Loucy (cell line): ENCODE data around the gene ZNF396.

Experiments used
- H2AFZ ChIP-seq: fragments of 200-600 bp; sonication (generic); 2 replicates; pipeline ENCODE4 v1.6.0; 2016; ENCODE audit warnings: antibody characterized with exemption, mild to moderate bottlenecking, low read length, moderate library complexity
- H3F3A ChIP-seq: fragments of 200-600 bp; 2 replicates; pipeline ENCODE4 v1.6.0; 2016; ENCODE audit warnings: antibody characterized with exemption, low read depth, mild to moderate bottlenecking
- H3K27me3 ChIP-seq: fragments of 200-600 bp; sonication (generic); 2 replicates; pipeline ENCODE4 v1.6.1; 2014; ENCODE audit warnings: low read length, mild to moderate bottlenecking; ENCODE audit not compliant: insufficient read depth, poor library complexity, severe bottlenecking
- H3K36me3 ChIP-seq: fragments of 200-600 bp; sonication (generic); 2 replicates; pipeline ENCODE4 v1.6.1; 2016; ENCODE audit warnings: low read length; ENCODE audit not compliant: insufficient read depth
- H3K4me1 ChIP-seq: fragments of 200-600 bp; sonication (generic); 2 replicates; pipeline ENCODE4 v1.5.1; 2014; ENCODE audit warnings: low read length, mild to moderate bottlenecking; ENCODE audit not compliant: insufficient read depth, poor library complexity, severe bottlenecking
- H3K4me2 ChIP-seq: fragments of 200-600 bp; sonication (generic); 2 replicates; pipeline ENCODE4 v1.6.0; 2014; ENCODE audit warnings: antibody characterized with exemption, low read length, low read depth, mild to moderate bottlenecking; ENCODE audit not compliant: poor library complexity, severe bottlenecking
- H3K4me3 ChIP-seq: fragments of 200-600 bp; sonication (generic); 2 replicates; pipeline ENCODE4 v1.5.1; 2014; ENCODE audit warnings: low read length, mild to moderate bottlenecking, mixed read lengths; ENCODE audit not compliant: poor library complexity, severe bottlenecking
- H3K79me2 ChIP-seq: fragments of 200-600 bp; sonication (generic); 2 replicates; pipeline ENCODE4 v1.6.1; 2014; ENCODE audit warnings: low read length; ENCODE audit not compliant: insufficient read depth
- H3K9ac ChIP-seq: fragments of 200-600 bp; sonication (generic); 2 replicates; pipeline ENCODE4 v1.6.0; 2014; ENCODE audit warnings: mild to moderate bottlenecking, low read depth, low read length, moderate library complexity; ENCODE audit not compliant: poor library complexity, severe bottlenecking
- H3K9me2 ChIP-seq: fragments of 200-600 bp; sonication (generic); replicated peaks from 2 replicates; pipeline ENCODE4 v1.6.1; 2016; ENCODE audit warnings: low read depth, low read length, mixed read lengths
- H3K9me3 ChIP-seq: fragments of 200-600 bp; sonication (generic); 2 replicates; pipeline ENCODE4 v1.6.1; 2014; ENCODE audit warnings: mild to moderate bottlenecking, antibody characterized with exemption, low read length, low read depth; ENCODE audit not compliant: insufficient read depth
- H4K20me1 ChIP-seq: fragments of 200-600 bp; sonication (generic); 2 replicates; pipeline ENCODE4 v1.6.0; 2014; ENCODE audit warnings: antibody characterized with exemption, low read length, mild to moderate bottlenecking; ENCODE audit not compliant: insufficient read depth, poor library complexity, severe bottlenecking
- EZH2phosphoT487 ChIP-seq: fragments of 200-600 bp; IDR thresholded peaks from 2 replicates; pipeline ENCODE4 v1.6.1; 2018; ENCODE audit warnings: antibody characterized with exemption, mild to moderate bottlenecking, moderate library complexity, borderline replicate concordance
- TF ChIP-seq, protein P1 (sequence below): fragments of 200-600 bp; sonication (generic); conservative IDR thresholded peaks from 2 replicates; pipeline ENCODE4 v1.5.1; 2014; ENCODE audit warnings: mild to moderate bottlenecking, antibody characterized with exemption, low read length

ZNF396 gene

DNA sequence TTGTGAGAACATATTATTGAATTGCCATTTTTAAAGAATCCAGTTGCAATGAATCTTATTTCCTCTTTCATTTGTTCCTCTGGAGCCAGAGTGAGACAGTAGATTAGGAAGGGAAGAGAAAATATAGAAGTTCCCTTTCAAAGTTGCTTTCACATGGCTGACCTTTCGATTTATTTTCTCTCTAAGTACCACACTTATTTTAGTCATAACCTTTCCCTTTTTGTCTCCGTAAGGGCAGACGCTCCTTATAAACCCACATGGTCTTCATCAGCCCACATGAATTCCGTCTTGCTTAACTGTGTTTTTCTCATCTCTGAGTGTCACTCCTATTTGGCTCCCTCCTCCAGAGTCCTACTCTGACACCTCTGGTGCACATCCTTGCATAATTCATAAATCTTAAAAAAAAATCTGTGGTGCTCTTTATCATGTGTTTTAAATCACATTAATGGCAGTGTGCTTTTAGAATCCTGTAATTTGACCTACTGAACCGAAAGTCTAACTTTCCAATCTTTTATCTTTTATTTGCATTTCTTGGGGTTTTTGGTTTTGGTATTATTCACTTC, 38.5 kb upstream of the ZNF396 start:
- no peaks in the 10 kb centered on the region for H3K79me2 ChIP-seq
- H3K9me3 ChIP-seq: no peaks in the 10 kb centered on the region; the same call in 1 of the 2 replicates
- H3F3A ChIP-seq: no peaks in the 10 kb centered on the region
- no peaks in the 10 kb centered on the region for H4K20me1 ChIP-seq
- H3K4me2 ChIP-seq: no peak overlapping the region
- H3K4me3 ChIP-seq: no peak overlapping the region
- TF ChIP-seq EZH2phosphoT487: no peak
- TF ChIP-seq, protein P1, sequence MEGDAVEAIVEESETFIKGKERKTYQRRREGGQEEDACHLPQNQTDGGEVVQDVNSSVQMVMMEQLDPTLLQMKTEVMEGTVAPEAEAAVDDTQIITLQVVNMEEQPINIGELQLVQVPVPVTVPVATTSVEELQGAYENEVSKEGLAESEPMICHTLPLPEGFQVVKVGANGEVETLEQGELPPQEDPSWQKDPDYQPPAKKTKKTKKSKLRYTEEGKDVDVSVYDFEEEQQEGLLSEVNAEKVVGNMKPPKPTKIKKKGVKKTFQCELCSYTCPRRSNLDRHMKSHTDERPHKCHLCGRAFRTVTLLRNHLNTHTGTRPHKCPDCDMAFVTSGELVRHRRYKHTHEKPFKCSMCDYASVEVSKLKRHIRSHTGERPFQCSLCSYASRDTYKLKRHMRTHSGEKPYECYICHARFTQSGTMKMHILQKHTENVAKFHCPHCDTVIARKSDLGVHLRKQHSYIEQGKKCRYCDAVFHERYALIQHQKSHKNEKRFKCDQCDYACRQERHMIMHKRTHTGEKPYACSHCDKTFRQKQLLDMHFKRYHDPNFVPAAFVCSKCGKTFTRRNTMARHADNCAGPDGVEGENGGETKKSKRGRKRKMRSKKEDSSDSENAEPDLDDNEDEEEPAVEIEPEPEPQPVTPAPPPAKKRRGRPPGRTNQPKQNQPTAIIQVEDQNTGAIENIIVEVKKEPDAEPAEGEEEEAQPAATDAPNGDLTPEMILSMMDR: no peak
- no peak overlapping the region for H2AFZ ChIP-seq
- H3K36me3 ChIP-seq: no peaks in the 10 kb centered on the region
- no peaks in the 10 kb centered on the region for H3K9me2 ChIP-seq
- H3K9ac ChIP-seq: no peak overlapping the region
- no peaks in the 10 kb centered on the region for H3K27me3 ChIP-seq
- no peaks in the 10 kb centered on the region for H3K4me1 ChIP-seq

DNA sequence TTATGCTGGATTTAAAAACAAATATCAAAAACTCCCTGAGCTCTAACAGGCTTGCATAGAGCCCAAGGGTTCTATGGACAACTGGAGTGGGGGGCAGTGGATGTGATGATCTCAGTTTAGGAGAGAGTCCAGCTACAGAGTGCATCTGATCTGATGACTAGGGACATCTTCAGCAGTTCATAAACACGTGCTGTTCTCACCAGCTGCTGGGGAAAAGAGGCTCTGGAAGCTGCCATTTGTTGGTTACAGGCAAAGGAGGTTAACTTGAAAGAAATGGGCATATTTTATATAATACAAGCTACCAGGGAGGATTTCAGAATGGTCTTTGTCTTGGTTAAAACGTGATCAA, 36.0 kb upstream of the ZNF396 start:
- no peaks in the 10 kb centered on the region for H3F3A ChIP-seq
- no peaks in the 10 kb centered on the region for H4K20me1 ChIP-seq
- H2AFZ ChIP-seq: no peak overlapping the region
- H3K9me2 ChIP-seq: no peaks in the 10 kb centered on the region
- H3K36me3 ChIP-seq: no peaks in the 10 kb centered on the region
- no peak overlapping the region for H3K4me3 ChIP-seq
- H3K9ac ChIP-seq: no peak overlapping the region
- no peaks in the 10 kb centered on the region for H3K4me1 ChIP-seq
- H3K9me3 ChIP-seq: no peaks in the 10 kb centered on the region; the same call in 1 of the 2 replicates
- no peak overlapping the region for H3K4me2 ChIP-seq
- TF ChIP-seq EZH2phosphoT487: no peak
- TF ChIP-seq, protein P1: no peak
- no peaks in the 10 kb centered on the region for H3K79me2 ChIP-seq
- no peaks in the 10 kb centered on the region for H3K27me3 ChIP-seq

- no peaks in the 10 kb centered on the region for H3K4me1 ChIP-seq
- H3K27me3 ChIP-seq: no peaks in the 10 kb centered on the region
- H3K79me2 ChIP-seq: no peaks in the 10 kb centered on the region
- no peak overlapping the region for H3K4me2 ChIP-seq
- no peaks in the 10 kb centered on the region for H3F3A ChIP-seq
- no peaks in the 10 kb centered on the region for H3K9me3 ChIP-seq
- H4K20me1 ChIP-seq: no peaks in the 10 kb centered on the region
- no peak overlapping the region for H3K9ac ChIP-seq
- no peaks in the 10 kb centered on the region for H3K9me2 ChIP-seq
- no peak overlapping the region for H2AFZ ChIP-seq
- no peak for TF ChIP-seq EZH2phosphoT487
- TF ChIP-seq, protein P1: no peak
- no peaks in the 10 kb centered on the region for H3K36me3 ChIP-seq
- no peak overlapping the region for H3K4me3 ChIP-seq
Observed at GRCh38 chr18:35411625-35412351, 34.7 kb upstream of the ZNF396 start.
